ENCODE data around the gene HOXD12.

Gene HOXD12

DNA sequence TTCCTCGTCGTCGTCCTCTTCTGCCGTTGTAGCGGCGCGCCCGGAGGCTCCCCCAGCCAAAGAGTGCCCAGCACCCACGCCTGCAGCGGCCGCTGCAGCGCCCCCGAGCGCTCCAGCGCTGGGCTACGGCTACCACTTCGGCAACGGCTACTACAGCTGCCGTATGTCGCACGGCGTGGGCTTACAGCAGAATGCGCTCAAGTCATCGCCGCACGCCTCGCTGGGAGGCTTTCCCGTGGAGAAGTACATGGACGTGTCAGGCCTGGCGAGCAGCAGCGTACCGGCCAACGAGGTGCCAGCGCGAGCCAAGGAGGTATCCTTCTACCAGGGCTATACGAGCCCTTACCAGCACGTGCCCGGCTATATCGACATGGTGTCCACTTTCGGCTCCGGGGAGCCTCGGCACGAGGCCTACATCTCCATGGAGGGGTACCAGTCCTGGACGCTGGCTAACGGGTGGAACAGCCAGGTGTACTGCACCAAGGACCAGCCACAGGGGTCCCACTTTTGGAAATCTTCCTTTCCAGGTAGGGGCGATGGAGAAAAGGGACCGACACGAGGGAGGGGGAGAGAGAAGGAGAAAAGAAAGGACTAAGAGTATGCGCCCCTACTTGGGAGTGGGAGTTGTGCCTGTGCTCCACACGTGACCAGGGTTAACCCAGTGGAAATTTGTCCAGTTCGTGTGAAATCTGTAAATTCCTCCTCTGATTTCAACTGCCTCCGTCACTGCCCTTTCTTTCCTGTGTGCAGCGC lies 6.3 kb upstream of the HOXD12 start:
- peak overlapping the region; percentile 17 to 34 for H3K4me3 ChIP-seq (ENCODE audit: low read length in 2 of 2)
- WGBS, 2 donors (ENCODE audit: extremely low coverage in 2 of 2, insufficient read length in 2 of 2, insufficient replicate concordance in 1 of 2): no CpG with 5 or more reads among the region's 53 CpGs

GRCh38 chr2:176093898-176094249 lies 5.7 kb upstream of the HOXD12 start:
- Histone ChIP-seq H3K9ac (ENCODE audit: low read depth, low read length, poor library complexity) (no peak overlapping the region), H3K14ac (ENCODE audit: low read length) (no peak overlapping the region), H4K8ac (ENCODE audit: low read depth, low read length) (no peak overlapping the region), H4K91ac (ENCODE audit: low read depth, low read length, poor library complexity) (no peak overlapping the region), H3K23ac (ENCODE audit: low read depth, low read length, poor library complexity) (no peak overlapping the region), H2BK12ac (ENCODE audit: low read length) (no peak overlapping the region), H3K27ac (replicated peaks; ENCODE audit: low read length) (no peak overlapping the region), H3K4me3 (ENCODE audit: low read length in 2 of 2) (no peak overlapping the region), H3K4me1 (ENCODE audit: control insufficient read depth in 2 of 2, insufficient read depth in 1 of 2, low read depth in 1 of 2, low read length in 2 of 2) (peaks cover 2 to 3% of the 10 kb centered on the region in 2 donors), H3K36me3 (replicated peaks in 1 of 2; ENCODE audit: control insufficient read depth in 2 of 2, insufficient read depth in 2 of 2, low read length in 2 of 2) (no peaks in the 10 kb centered on the region), H2BK15ac (ENCODE audit: low read length) (no peak overlapping the region), H3K18ac (ENCODE audit: low read length) (no peak overlapping the region), H3K4me2 (ENCODE audit: insufficient read depth, low read length, poor library complexity, severe bottlenecking) (no peak overlapping the region), H2BK5ac (ENCODE audit: low read length) (no peak overlapping the region), H3K4ac (ENCODE audit: low read length) (no peak overlapping the region), H3K79me1 (ENCODE audit: low read depth, low read length) (no peaks in the 10 kb centered on the region), H2AFZ (ENCODE audit: low read length) (no peak overlapping the region), H2BK120ac (ENCODE audit: low read depth, low read length) (no peak overlapping the region), H3K9me3 (replicated peaks in 1 of 2; ENCODE audit: control insufficient read depth in 2 of 2, insufficient read depth in 1 of 2, low read depth in 1 of 2, low read length in 2 of 2) (peaks cover 0 to 4% of the 10 kb centered on the region in 2 donors), H2AK5ac (ENCODE audit: low read depth, low read length) (no peak overlapping the region), H3K27me3 (ENCODE audit: control insufficient read depth in 3 of 3, insufficient read depth in 3 of 3, low read depth in 1 of 3, low read length in 3 of 3) (peaks cover 60 to 97% (median 91%) of the 10 kb centered on the region in 3 experiments)
- WGBS, 2 donors (ENCODE audit: extremely low coverage in 2 of 2, insufficient read length in 2 of 2, insufficient replicate concordance in 1 of 2): no CpG with 5 or more reads among the region's 8 CpGs
- DNase-seq (ENCODE audit: low spot score): no peak

More for the DNA sequence above, 6.3 kb upstream of the HOXD12 start:
- Histone ChIP-seq H3K4ac (ENCODE audit: low read length) (no peak overlapping the region), H3K9me3 (replicated peaks in 1 of 2; ENCODE audit: control insufficient read depth in 2 of 2, insufficient read depth in 1 of 2, low read depth in 1 of 2, low read length in 2 of 2) (peaks cover 0 to 4% of the 10 kb centered on the region in 2 donors), H4K8ac (ENCODE audit: low read depth, low read length) (no peak overlapping the region), H3K23ac (ENCODE audit: low read depth, low read length, poor library complexity) (peak overlapping the region; percentile 68), H2BK15ac (ENCODE audit: low read length) (no peak overlapping the region), H2BK120ac (ENCODE audit: low read depth, low read length) (no peak overlapping the region), H3K4me1 (ENCODE audit: control insufficient read depth in 2 of 2, insufficient read depth in 1 of 2, low read depth in 1 of 2, low read length in 2 of 2) (peaks cover 2 to 3% of the 10 kb centered on the region in 2 donors), H4K91ac (ENCODE audit: low read depth, low read length, poor library complexity) (no peak overlapping the region), H2AK5ac (ENCODE audit: low read depth, low read length) (no peak overlapping the region), H3K27me3 (ENCODE audit: control insufficient read depth in 3 of 3, insufficient read depth in 3 of 3, low read depth in 1 of 3, low read length in 3 of 3) (peaks cover 56 to 97% (median 91%) of the 10 kb centered on the region in 3 experiments), H3K14ac (ENCODE audit: low read length) (no peak overlapping the region), H2BK5ac (ENCODE audit: low read length) (no peak overlapping the region), H3K79me1 (ENCODE audit: low read depth, low read length) (no peaks in the 10 kb centered on the region), H3K9ac (ENCODE audit: low read depth, low read length, poor library complexity) (peak overlapping the region; percentile 45), H2BK12ac (ENCODE audit: low read length) (no peak overlapping the region), H3K18ac (ENCODE audit: low read length) (peak overlapping the region; percentile 67), H3K27ac (replicated peaks; ENCODE audit: low read length) (no peak overlapping the region), H3K36me3 (replicated peaks in 1 of 2; ENCODE audit: control insufficient read depth in 2 of 2, insufficient read depth in 2 of 2, low read length in 2 of 2) (no peaks in the 10 kb centered on the region), H3K4me2 (ENCODE audit: insufficient read depth, low read length, poor library complexity, severe bottlenecking) (peak overlapping the region; percentile 72), H2AFZ (ENCODE audit: low read length) (peak overlapping the region; percentile 95)
- DNase-seq (ENCODE audit: low spot score): no peak

DNA sequence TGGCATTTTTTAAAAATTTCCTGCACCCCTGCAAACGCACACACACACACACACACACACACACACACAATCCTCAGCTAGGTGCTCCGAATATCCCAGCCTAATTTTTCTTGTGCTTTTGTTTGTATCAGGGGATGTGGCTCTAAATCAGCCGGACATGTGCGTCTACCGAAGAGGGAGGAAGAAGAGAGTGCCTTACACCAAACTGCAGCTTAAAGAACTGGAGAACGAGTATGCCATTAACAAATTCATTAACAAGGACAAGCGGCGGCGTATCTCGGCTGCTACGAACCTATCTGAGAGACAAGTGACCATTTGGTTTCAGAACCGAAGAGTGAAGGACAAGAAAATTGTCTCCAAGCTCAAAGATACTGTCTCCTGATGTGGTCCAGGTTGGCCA lies 5.2 kb upstream of the HOXD12 start:
- Histone ChIP-seq H2AK5ac (ENCODE audit: low read depth, low read length) (no peak overlapping the region), H3K4ac (ENCODE audit: low read length) (no peak overlapping the region)
- WGBS, 2 donors (ENCODE audit: extremely low coverage in 2 of 2, insufficient read length in 2 of 2, insufficient replicate concordance in 1 of 2): no CpG with 5 or more reads among the region's 12 CpGs

GRCh38 chr2:176095421-176095820 lies 4.2 kb upstream of the HOXD12 start:
- Histone ChIP-seq H3K18ac (ENCODE audit: low read length) (no peak overlapping the region), H3K23ac (ENCODE audit: low read depth, low read length, poor library complexity) (no peak overlapping the region), H3K27me3 (ENCODE audit: control insufficient read depth in 3 of 3, insufficient read depth in 3 of 3, low read depth in 1 of 3, low read length in 3 of 3) (peaks cover 67 to 97% (median 91%) of the 10 kb centered on the region in 3 experiments), H3K9ac (ENCODE audit: low read depth, low read length, poor library complexity) (no peak overlapping the region), H3K27ac (replicated peaks; ENCODE audit: low read length) (no peak overlapping the region), H4K91ac (ENCODE audit: low read depth, low read length, poor library complexity) (no peak overlapping the region), H4K8ac (ENCODE audit: low read depth, low read length) (no peak overlapping the region), H3K14ac (ENCODE audit: low read length) (no peak overlapping the region), H2AK5ac (ENCODE audit: low read depth, low read length) (no peak overlapping the region), H3K79me1 (ENCODE audit: low read depth, low read length) (no peaks in the 10 kb centered on the region), H3K4ac (ENCODE audit: low read length) (no peak overlapping the region), H3K4me1 (ENCODE audit: control insufficient read depth in 2 of 2, insufficient read depth in 1 of 2, low read depth in 1 of 2, low read length in 2 of 2) (peaks cover 2 to 3% of the 10 kb centered on the region in 2 donors), H3K9me3 (replicated peaks in 1 of 2; ENCODE audit: control insufficient read depth in 2 of 2, insufficient read depth in 1 of 2, low read depth in 1 of 2, low read length in 2 of 2) (peaks cover 0 to 6% of the 10 kb centered on the region in 2 donors), H3K4me3 (ENCODE audit: low read length in 2 of 2) (no peak overlapping the region), H2BK12ac (ENCODE audit: low read length) (no peak overlapping the region), H2BK15ac (ENCODE audit: low read length) (no peak overlapping the region), H3K36me3 (replicated peaks in 1 of 2; ENCODE audit: control insufficient read depth in 2 of 2, insufficient read depth in 2 of 2, low read length in 2 of 2) (no peaks in the 10 kb centered on the region), H2BK120ac (ENCODE audit: low read depth, low read length) (no peak overlapping the region), H2AFZ (ENCODE audit: low read length) (no peak overlapping the region), H3K4me2 (ENCODE audit: insufficient read depth, low read length, poor library complexity, severe bottlenecking) (no peak overlapping the region), H2BK5ac (ENCODE audit: low read length) (no peak overlapping the region)
- no peak for DNase-seq (ENCODE audit: low spot score)
- WGBS, 2 donors (ENCODE audit: extremely low coverage in 2 of 2, insufficient read length in 2 of 2, insufficient replicate concordance in 1 of 2): no CpG with 5 or more reads among the region's 5 CpGs

More for the DNA sequence above, 5.2 kb upstream of the HOXD12 start:
- no peak for DNase-seq (ENCODE audit: low spot score)
- H3K4me2 ChIP-seq (ENCODE audit: insufficient read depth, low read length, poor library complexity, severe bottlenecking): no peak overlapping the region
- H3K18ac ChIP-seq (ENCODE audit: low read length): no peak overlapping the region
- H3K4me1 ChIP-seq (ENCODE audit: control insufficient read depth in 2 of 2, insufficient read depth in 1 of 2, low read depth in 1 of 2, low read length in 2 of 2): peaks cover 2 to 3% of the 10 kb centered on the region in 2 donors
- H3K14ac ChIP-seq (ENCODE audit: low read length): no peak overlapping the region
- no peak overlapping the region for H2BK12ac ChIP-seq (ENCODE audit: low read length)
- H2AFZ ChIP-seq (ENCODE audit: low read length): no peak overlapping the region
- H3K79me1 ChIP-seq (ENCODE audit: low read depth, low read length): no peaks in the 10 kb centered on the region
- no peak overlapping the region for H4K8ac ChIP-seq (ENCODE audit: low read depth, low read length)
- no peak overlapping the region for H4K91ac ChIP-seq (ENCODE audit: low read depth, low read length, poor library complexity)
- no peaks in the 10 kb centered on the region for H3K36me3 ChIP-seq (replicated peaks in 1 of 2; ENCODE audit: control insufficient read depth in 2 of 2, insufficient read depth in 2 of 2, low read length in 2 of 2)
- H2BK5ac ChIP-seq (ENCODE audit: low read length): no peak overlapping the region
- H3K4me3 ChIP-seq (ENCODE audit: low read length in 2 of 2): no peak overlapping the region
- no peak overlapping the region for H2BK120ac ChIP-seq (ENCODE audit: low read depth, low read length)
- H3K27me3 ChIP-seq (ENCODE audit: control insufficient read depth in 3 of 3, insufficient read depth in 3 of 3, low read depth in 1 of 3, low read length in 3 of 3): peaks cover 63 to 97% (median 91%) of the 10 kb centered on the region in 3 experiments
- H3K9ac ChIP-seq (ENCODE audit: low read depth, low read length, poor library complexity): no peak overlapping the region
- H2BK15ac ChIP-seq (ENCODE audit: low read length): no peak overlapping the region
- peaks cover 0 to 4% of the 10 kb centered on the region in 2 donors for H3K9me3 ChIP-seq (replicated peaks in 1 of 2; ENCODE audit: control insufficient read depth in 2 of 2, insufficient read depth in 1 of 2, low read depth in 1 of 2, low read length in 2 of 2)
- no peak overlapping the region for H3K27ac ChIP-seq (replicated peaks; ENCODE audit: low read length)
- no peak overlapping the region for H3K23ac ChIP-seq (ENCODE audit: low read depth, low read length, poor library complexity)
